NB4 (cell line): ENCODE measurements around the gene PGR.

ENCODE experiments used
- CTCF ChIP-seq: IDR thresholded peaks from one replicate; pipeline ENCODE4 v1.5.1; 2012; ENCODE audit warnings: low read depth, low read length
- MAX ChIP-seq: IDR thresholded peaks from 2 replicates; pipeline ENCODE4 v1.6.1; 2011; ENCODE audit warnings: low read depth, low read length
- MYC ChIP-seq: IDR thresholded peaks from 2 replicates; pipeline ENCODE4 v1.6.1; 2011; ENCODE audit warnings: low read depth, low read length
- POLR2A ChIP-seq: IDR thresholded peaks from 2 replicates; pipeline ENCODE4 v1.6.1; 2011; ENCODE audit warnings: mild to moderate bottlenecking; ENCODE audit not compliant: insufficient read length; ENCODE audit errors: extremely low read depth

GRCh38 chr11:101115671-101116160 is 13.9 kb downstream of the PGR start:
- TF ChIP-seq MAX (no peak), MYC (no peak), CTCF (no peak), POLR2A (no peak)
